NCI-H2107 treated with DMSO at 0.1 percent for 48 hours (cell line): Measurements from ENCODE around the gene CCL4.
"Not testable (repeated sequence)": the region's sequence is repeated elsewhere in the genome, so short reads cannot be mapped to it uniquely, and the experiment has no call there.

Experiments used
- DNase-seq: peaks from one replicate; lab custom pipeline; 2025; ENCODE audit not compliant: unreplicated experiment; lab: John Stamatoyannopoulos, UW

Gene CCL4

GRCh38 chr17:36087897-36088572 is 15.6 kb upstream of the CCL4 start:
- DNase-seq = not testable (repeated sequence)

- DNase-seq = no peak
These were observed 14.8 kb upstream of the CCL4 start for GRCh38 chr17:36088670-36089338.

- DNase-seq = no peak
These were observed 14.2 kb upstream of the CCL4 start for GRCh38 chr17:36089339-36089865.

- DNase-seq = no peak
These were observed 13.5 kb upstream of the CCL4 start, which contains the start of gene CCL3 for GRCh38 chr17:36089888-36090836. Gene CCL3 (minus strand): TSS chr17:36090143. CDS start chr17:36090058, 85 bp downstream.

DNA sequence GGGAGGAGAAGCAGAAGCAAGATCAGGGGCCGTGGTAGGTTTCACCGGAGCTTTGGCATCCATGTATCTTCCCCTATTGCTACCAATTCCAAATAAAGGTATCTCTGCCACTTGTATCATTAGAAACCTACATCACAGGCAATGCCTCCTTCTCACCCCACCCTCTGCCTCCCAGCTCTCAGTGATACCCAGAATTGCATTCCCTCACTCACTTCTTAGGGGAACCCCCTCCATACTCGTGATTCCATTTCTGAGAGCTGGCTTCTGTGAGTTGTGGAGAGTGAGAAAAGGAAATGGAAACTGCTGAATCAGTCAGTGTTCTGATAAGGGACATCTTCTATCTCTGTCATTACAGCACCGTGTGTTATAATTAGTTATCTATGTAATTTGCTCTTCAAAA is 11.4 kb upstream of the CCL4 start:
- no peak for DNase-seq

DNA sequence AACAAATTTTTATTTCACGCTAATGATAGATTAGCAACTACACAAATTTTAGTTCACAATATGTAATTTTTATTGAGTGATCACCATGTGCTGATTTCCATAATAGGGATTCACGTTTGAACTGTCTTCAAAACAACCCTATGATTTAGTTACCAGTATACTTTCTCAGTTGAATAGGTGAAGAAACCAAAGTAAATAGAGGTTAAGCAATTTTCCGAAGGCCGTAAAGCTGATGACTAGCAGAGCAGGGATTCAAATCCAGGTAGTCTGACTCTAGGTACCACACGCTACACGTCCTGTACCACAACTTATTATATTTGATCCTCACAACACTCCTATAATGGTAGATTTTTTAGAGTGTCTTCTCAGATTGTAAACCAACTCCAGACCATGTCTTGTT is 10.9 kb upstream of the CCL4 start:
- not testable (repeated sequence) for DNase-seq

DNA sequence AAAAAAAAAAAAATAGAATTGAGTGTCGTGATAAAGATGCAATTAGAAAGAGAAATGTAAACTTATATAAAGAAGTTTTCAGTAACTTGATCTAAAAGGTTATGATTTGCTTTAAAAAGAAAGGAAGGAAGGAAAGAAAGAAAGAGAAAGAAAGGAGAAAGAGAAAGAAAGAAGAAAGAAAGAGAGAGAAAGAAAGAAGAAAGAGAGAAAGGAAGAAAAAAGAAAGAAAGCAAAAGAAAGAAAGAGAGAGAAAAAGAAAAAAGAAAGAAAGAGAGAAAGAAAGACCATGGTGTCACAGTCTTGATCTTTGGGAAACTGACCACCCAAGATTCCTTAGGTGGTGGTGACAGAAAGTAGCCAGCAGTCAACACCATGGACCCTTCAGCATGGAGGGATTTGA is 9.4 kb upstream of the CCL4 start:
- no peak for DNase-seq

GRCh38 chr17:36094746-36095145 is 8.9 kb upstream of the CCL4 start:
- no peak for DNase-seq

- DNase-seq = no peak
These were observed 7.6 kb upstream of the CCL4 start for GRCh38 chr17:36095992-36096391.

- not testable (repeated sequence) for DNase-seq
These were observed 4.6 kb upstream of the CCL4 start for GRCh38 chr17:36099004-36099403.

GRCh38 chr17:36104246-36104645 is 619 bp downstream of the CCL4 start:
- DNase-seq = not testable (repeated sequence)

- DNase-seq = no peak
These were observed 1.1 kb downstream of the CCL4 start for GRCh38 chr17:36104701-36105181.

DNA sequence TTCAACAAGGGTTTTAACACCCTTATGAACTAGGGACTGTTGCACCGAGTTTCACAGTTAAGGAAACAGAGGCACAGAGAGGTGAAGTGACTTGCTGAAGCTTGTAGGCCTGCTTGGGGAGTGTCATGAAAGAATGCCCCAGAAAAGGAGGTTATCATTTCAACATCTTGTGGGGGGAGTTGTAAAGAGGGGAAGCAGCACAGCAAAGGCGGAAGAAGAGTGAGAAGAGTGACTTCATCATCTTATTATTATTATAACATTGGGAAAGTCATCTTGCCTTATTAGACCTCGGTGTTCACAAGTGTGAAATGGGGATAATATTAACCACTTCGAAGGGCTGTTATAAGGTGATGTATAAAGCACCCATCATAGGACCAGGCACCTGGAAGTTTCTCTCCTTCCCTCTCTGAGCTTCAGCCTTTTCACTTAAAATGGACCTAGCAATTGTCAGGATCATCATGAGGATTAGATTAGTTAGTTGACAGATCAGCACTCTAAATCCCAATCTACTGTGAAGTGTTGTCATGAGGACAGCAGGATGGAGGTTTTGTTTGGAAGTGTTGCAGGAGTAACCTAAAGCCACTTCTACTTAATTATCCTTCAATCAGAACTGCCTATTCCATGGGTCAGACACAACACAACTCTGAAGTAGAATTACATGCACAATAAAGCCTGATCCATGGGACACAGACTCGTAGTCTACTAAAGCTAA is 2.3 kb downstream of the CCL4 start:
- DNase-seq = no peak

GRCh38 chr17:36106493-36106835 is 2.8 kb downstream of the CCL4 start:
- DNase-seq = no peak

DNA sequence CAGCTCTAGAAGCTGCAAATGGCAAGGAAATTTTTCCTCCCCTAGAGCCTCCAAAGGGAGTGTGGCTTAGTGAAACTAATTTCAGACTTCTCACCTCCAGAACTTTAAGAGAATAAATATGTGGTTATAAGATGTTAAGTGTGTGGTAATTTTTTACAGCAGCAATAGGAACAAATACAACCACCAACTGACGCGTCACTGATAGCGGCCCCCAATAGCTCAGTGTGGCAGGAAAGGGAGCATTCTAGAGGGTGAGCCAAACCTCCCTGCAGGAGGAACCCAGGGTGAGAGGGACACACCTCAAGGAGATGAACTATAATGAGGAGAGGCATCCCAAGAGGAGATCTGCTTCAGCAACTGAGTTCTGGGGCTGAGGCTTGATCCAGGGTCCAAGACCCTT is 4.0 kb downstream of the CCL4 start:
- DNase-seq = no peak

DNA sequence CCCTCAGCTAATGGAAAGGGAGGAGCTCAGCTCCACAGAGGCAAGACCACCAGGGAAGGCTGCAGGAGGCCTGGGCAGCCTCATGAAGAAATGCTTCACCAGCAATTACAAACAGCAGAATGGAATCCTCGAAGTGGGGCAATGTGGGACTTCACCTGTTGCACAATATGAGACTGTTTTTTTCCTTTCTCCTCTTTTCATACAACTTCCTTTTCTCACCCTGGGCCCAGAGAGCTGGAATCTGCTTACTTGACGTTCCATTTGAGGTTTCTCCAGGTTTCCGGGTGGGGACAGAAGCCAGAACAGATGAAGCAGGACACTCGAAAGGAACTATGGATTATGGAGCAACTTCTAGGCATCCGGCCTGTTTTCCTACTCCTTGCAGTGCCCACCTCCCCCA is 4.6 kb downstream of the CCL4 start:
- DNase-seq = not testable (repeated sequence)

- DNase-seq = no peak
These were observed 7.5 kb downstream of the CCL4 start for GRCh38 chr17:36111068-36111490.

DNA sequence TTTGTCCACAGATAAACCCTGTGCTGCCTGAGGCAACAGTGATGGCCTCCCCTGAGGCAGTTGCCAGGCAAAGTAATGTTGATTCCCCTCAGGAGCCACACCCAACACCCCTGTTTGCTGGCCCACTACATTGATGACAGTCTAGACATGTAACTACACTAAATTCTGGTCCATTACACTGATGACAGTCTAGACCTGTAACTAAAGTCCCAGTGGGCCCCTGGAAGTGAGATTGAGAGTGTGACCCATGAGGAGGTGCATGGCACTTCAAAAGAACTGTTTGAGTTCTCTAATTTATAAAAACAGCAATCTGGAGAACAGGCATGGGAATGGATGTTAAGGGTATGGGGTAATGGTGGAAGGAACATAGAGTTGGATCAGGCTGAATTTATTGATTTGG is 8.9 kb downstream of the CCL4 start:
- no peak for DNase-seq

- DNase-seq = not testable (repeated sequence)
These were observed 9.5 kb downstream of the CCL4 start for GRCh38 chr17:36113131-36113530.

DNA sequence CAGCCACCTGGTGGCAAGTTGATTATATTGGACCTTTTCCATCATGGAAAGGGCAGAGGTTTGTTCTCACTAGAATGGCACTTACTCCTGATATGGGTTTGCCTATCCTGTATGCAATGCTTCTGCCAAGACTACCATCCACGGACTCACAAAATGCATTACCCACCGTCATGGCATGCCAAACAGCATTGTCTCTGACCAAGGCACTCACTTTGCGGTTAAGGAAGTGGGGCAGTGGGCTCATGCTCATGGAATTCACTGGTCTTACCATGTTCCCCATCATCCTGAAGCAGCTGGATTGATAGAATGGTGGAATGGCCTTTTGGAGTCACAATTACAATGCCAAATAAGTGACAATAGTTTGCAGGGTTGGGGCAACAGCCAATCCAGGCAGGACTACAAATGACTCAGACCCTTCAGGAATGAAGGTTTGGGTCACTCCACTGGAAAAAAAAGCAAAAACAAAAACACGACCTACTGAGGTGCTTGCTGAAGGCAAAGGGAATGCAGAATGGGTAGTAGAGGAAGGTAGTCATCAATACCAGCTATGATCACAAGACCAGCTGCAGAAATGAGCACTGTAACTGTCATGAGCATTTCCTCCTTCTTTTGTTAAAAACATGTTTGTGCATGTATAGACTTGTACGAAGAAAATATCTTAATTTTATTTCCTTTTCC is 11.5 kb downstream of the CCL4 start:
- not testable (repeated sequence) for DNase-seq
